Psoas muscle (tissue), 8 donors: ENCODE results near the gene HADHA. TPM values are rescaled to one million over a fixed set of nuclear protein-coding genes. Genes with fewer than 3 reads are reported as not detected.

Experiments
- ATAC-seq, 4 donors: fragments of 200-7000 bp; cut with Tn5 transposase; one replicate each; pipeline ENCODE4 v1.9.1; 2020; ENCODE audit warnings: moderate library complexity in 3 of 4, mild to moderate bottlenecking in 2 of 4
- DNase-seq, 2 donors: peaks; one replicate each; pipeline ENCODE4 v3.0.0-alpha.2; 2020
- H3K27ac ChIP-seq: fragments of 200-600 bp; one replicate; pipeline ENCODE4 v1.8.0; 2022
- H3K27me3 ChIP-seq, 3 donors: fragments of 200-600 bp in 1 of 3; one replicate each; pipeline versions ENCODE4 v1.6.1 to v1.8.0; 2013 to 2022; ENCODE audit warnings: low read length in 2 of 3, mild to moderate bottlenecking in 2 of 3, moderate library complexity in 1 of 3; ENCODE audit not compliant: insufficient read depth in 3 of 3
- H3K36me3 ChIP-seq, 2 donors: fragments of 200-600 bp in 1 of 2; one replicate each; pipeline versions ENCODE4 v1.6.1 to v1.8.0; 2013 to 2022; ENCODE audit warnings: low read depth in 1 of 2, mild to moderate bottlenecking in 1 of 2, moderate library complexity in 1 of 2; ENCODE audit not compliant: insufficient read depth in 1 of 2
- H3K4me1 ChIP-seq: fragments of 200-600 bp; one replicate; pipeline ENCODE4 v1.8.0; 2022
- H3K4me3 ChIP-seq: fragments of 200-600 bp; one replicate; pipeline ENCODE4 v1.8.0; 2022; ENCODE audit warnings: mild to moderate bottlenecking
- H3K9me3 ChIP-seq: fragments of 200-600 bp; one replicate; pipeline ENCODE4 v1.8.0; 2022
- WGBS, 3 donors: extraction: QIAGEN DNeasy Blood & Tissue Kit; methylation state at CpG; one replicate each; pipeline versions ENCODE4 v1.1.6 to v1.1.7; 2013; 5-methylcytosine and 5-hydroxymethylcytosine counted together
- intact Hi-C, 2 donors: fragments of 100-400 bp; cut with DNase I; formaldehyde crosslinking; loops; one replicate each; pipeline versions ENCODE4 v1.11.0 to v1.14.2; 2022
- polyA plus RNA-seq, 3 donors: library from polyadenylated mRNA; stranded (reverse); fragments of 200-250 nt; gene quantifications; one replicate each; pipeline ENCODE4 v1.2.3, GENCODE V29; 2013
- total RNA-seq, 4 donors: library from RNA; stranded (reverse); fragmentation: NEBNext Ultra II Directional in 2 of 4; extraction: Animal tissue kit (Norgen Biotek cat#: 25700) in 2 of 4; gene quantifications; one replicate each; pipeline versions ENCODE4 v1.2.1 to v1.2.4, GENCODE V29; 2021 to 2023
- TF ChIP-seq, protein P1 (sequence below): fragments of 200-600 bp; IDR thresholded peaks from one replicate; pipeline ENCODE4 v1.8.0; 2022; ENCODE audit warnings: antibody characterized with exemption
- donor health status: healthy with polysubstance abuse.
- donor health status: DM: no; HTN: no; CAD: no; lungs with moderate emphysema.
- donor health status: Bipolar disorder and iron deficiency.
- donor health status: healthy.
- donor health status: DM: yes; HTN: yes; CAD: no.
- donor health status: DM: no; HTN: no; CAD: no.
- donor health status: DM: no; HTN: no; CAD: no.
- donor health status: DM: yes; HTN: yes; CAD: no.

HADHA gene
- total and polyA plus RNA-seq, 7 donors = 195 to 617 (median 350) TPM

GRCh38 chr2:26185954-26186770, 58.3 kb downstream of the HADHA start:
- ATAC-seq (no peak), DNase-seq (no peak)
- intact Hi-C loops = no loop called here
- H3K27me3 ChIP-seq = no peaks in the 10 kb centered on the region
- H3K36me3 ChIP-seq = peaks cover 0 to 18% of the 10 kb centered on the region in 2 donors
- H3K27ac ChIP-seq = no peak overlapping the region
- WGBS, 3 donors = 89 to 91% (median 89%) methylated on average over 16 of the region's 16 CpGs
- peak overlapping the region; percentile 76 for H3K4me3 ChIP-seq
- H3K4me1 ChIP-seq = no peaks in the 10 kb centered on the region
- H3K9me3 ChIP-seq = no peaks in the 10 kb centered on the region
- TF ChIP-seq, protein P1, sequence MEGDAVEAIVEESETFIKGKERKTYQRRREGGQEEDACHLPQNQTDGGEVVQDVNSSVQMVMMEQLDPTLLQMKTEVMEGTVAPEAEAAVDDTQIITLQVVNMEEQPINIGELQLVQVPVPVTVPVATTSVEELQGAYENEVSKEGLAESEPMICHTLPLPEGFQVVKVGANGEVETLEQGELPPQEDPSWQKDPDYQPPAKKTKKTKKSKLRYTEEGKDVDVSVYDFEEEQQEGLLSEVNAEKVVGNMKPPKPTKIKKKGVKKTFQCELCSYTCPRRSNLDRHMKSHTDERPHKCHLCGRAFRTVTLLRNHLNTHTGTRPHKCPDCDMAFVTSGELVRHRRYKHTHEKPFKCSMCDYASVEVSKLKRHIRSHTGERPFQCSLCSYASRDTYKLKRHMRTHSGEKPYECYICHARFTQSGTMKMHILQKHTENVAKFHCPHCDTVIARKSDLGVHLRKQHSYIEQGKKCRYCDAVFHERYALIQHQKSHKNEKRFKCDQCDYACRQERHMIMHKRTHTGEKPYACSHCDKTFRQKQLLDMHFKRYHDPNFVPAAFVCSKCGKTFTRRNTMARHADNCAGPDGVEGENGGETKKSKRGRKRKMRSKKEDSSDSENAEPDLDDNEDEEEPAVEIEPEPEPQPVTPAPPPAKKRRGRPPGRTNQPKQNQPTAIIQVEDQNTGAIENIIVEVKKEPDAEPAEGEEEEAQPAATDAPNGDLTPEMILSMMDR = no peak

DNA sequence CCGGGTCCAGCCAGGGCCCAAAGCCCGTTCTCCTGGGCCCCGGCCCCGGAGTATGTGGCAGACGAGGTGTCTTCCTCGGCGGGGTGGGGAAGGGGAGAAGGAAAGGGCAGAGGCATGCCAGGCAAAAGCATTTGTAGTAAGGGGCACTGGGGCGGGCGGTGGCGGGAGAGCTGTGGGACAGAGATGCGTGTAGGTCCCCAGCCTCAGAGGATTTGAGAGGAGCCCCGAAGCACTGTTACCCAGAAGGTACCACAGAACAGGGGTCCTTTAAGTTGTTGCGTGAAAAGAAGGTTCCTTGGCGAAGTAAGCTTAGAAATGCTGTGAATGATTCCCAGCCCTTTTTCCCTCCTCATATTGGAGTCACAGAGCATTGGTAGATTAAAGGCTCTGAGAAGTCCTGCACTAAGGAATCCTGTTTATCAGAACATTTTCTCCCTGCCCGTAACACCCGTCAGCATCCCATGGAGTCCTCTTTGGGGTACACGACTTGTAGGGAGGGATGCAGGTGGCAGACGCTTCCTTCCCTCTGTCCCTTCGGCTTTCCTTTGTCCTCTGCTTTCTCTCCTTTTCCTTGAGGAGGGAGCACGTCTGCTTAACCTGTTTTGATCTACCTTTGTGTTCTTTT, 59.0 kb downstream of the HADHA start:
- Histone ChIP-seq H3K4me3 (peak overlapping the region; percentile 76), H3K36me3 (peaks cover 0 to 10% of the 10 kb centered on the region in 2 donors), H3K27ac (no peak overlapping the region), H3K4me1 (no peaks in the 10 kb centered on the region), H3K9me3 (no peaks in the 10 kb centered on the region), H3K27me3 (no peaks in the 10 kb centered on the region)
- DNase-seq (no peak), ATAC-seq (no peak)
- TF ChIP-seq, protein P1 = no peak
- intact Hi-C loops = no loop called here
- 47 to 51% (median 47%) methylated on average over 20 of the region's 20 CpGs for WGBS, 3 donors

DNA sequence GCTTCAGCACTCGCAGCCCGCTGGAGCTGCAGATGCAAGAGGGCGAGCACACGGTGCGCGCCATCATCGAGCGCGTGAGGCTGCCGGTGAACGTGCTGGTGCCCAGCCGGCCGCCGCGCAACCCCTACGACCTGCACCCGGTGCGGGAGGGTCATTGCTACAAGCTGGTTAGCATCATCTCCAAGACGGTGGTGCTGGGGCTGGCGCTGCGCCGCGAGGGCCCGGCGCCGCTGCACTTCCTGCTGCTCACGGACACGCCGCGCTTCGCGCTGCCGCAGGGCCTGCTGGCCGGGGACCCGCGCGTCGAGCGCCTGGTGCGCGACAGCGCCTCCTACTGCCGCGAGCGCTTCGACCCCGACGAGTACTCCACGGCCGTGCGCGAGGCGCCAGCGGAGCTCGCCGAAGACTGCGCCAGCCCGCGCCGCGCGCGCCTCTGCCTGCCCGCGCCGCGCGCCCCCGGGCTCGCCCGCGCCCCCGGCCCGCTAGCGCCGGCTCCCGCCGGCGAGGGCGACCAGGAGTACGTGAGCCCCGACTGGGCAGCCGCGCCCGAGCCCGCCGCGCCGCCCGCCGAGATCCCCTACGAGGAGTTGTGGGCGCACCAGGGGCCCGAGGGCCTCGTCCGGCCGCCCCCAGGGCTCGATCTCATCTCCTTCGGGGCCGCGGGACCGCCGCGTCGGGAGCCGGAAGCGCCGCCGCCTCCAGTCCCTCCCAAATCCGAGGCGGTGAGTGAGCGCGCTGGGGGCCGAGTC, 59.7 kb downstream of the HADHA start:
- H3K27ac ChIP-seq = no peak overlapping the region
- intact Hi-C loops = no loop called here
- 1 to 2% (median 2%) methylated on average over 55 to 114 of the region's 114 CpGs for WGBS, 3 donors
- TF ChIP-seq, protein P1 = peak; percentile 59
- peak overlapping the region; percentile 76 for H3K4me3 ChIP-seq
- peak; percentile 87 to 94 for DNase-seq
- peaks cover 0 to 4% of the 10 kb centered on the region in 2 donors for H3K36me3 ChIP-seq
- peaks cover 0 to 4% (median 0%) of the 10 kb centered on the region in 3 donors for H3K27me3 ChIP-seq
- no peaks in the 10 kb centered on the region for H3K9me3 ChIP-seq
- H3K4me1 ChIP-seq = no peaks in the 10 kb centered on the region
- peak; percentile 76 to 87 (median 78) for ATAC-seq

DNA sequence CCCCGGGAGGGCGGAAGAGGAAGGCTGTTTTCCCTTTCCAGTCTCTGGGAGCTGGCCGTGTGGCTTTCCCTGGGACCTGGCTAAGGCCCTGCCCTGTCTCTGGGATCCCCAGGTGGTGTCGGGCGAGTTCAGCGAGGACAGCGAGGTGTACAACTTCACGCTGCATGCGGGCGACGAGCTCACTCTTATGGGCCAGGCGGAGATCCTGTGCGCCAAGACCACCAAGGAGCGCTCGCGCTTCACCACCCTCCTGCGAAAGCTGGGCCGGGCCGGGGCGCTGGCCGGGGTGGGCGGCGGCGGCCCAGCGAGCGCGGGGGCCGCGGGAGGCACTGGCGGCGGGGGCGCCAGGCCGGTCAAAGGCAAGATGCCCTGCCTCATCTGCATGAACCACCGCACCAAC, 60.3 kb downstream of the HADHA start:
- DNase-seq = no peak
- H3K27ac ChIP-seq = no peak overlapping the region
- 66 to 71% (median 68%) methylated on average over 34 of the region's 34 CpGs for WGBS, 3 donors

More for the DNA sequence above, 60.3 kb downstream of the HADHA start:
- peaks cover 0 to 4% of the 10 kb centered on the region in 2 donors for H3K36me3 ChIP-seq
- H3K9me3 ChIP-seq = no peaks in the 10 kb centered on the region
- no peak for ATAC-seq
- peak overlapping the region; percentile 76 for H3K4me3 ChIP-seq
- peaks cover 4% of the 10 kb centered on the region for H3K4me1 ChIP-seq
- peaks cover 0 to 4% (median 0%) of the 10 kb centered on the region in 3 donors for H3K27me3 ChIP-seq
- TF ChIP-seq, protein P1 = no peak
- intact Hi-C loops = no loop called here
